Loucy (cell line): ENCODE results near the gene GDNF.

Experiments used
- EZH2phosphoT487 ChIP-seq: fragments of 200-600 bp; IDR thresholded peaks from 2 replicates; pipeline ENCODE4 v1.6.1; 2018; ENCODE audit warnings: antibody characterized with exemption, mild to moderate bottlenecking, moderate library complexity, borderline replicate concordance
- TF ChIP-seq, protein P1 (sequence below): fragments of 200-600 bp; sonication (generic); conservative IDR thresholded peaks from 2 replicates; pipeline ENCODE4 v1.5.1; 2014; ENCODE audit warnings: mild to moderate bottlenecking, antibody characterized with exemption, low read length

DNA sequence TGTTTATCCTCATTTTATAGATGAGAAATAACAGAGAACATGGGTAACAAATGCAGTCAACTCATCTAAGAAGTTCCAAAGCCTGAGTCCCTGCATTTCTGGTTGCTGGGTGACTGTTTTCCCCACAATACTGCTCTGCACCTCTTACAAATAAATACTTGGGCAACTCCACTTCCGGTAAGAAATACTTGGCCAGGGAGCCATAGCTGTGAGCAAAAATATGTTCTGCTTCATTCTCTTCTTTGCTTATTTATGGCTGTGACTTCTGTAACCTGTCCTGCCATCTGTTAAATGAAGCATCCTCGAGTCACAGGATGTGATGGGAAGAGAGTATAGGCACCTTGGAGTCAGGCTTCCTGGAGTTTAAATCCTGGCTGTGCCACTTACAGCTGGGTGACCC lies 49.9 kb downstream of the GDNF start:
- TF ChIP-seq, protein P1, sequence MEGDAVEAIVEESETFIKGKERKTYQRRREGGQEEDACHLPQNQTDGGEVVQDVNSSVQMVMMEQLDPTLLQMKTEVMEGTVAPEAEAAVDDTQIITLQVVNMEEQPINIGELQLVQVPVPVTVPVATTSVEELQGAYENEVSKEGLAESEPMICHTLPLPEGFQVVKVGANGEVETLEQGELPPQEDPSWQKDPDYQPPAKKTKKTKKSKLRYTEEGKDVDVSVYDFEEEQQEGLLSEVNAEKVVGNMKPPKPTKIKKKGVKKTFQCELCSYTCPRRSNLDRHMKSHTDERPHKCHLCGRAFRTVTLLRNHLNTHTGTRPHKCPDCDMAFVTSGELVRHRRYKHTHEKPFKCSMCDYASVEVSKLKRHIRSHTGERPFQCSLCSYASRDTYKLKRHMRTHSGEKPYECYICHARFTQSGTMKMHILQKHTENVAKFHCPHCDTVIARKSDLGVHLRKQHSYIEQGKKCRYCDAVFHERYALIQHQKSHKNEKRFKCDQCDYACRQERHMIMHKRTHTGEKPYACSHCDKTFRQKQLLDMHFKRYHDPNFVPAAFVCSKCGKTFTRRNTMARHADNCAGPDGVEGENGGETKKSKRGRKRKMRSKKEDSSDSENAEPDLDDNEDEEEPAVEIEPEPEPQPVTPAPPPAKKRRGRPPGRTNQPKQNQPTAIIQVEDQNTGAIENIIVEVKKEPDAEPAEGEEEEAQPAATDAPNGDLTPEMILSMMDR = no peak
- TF ChIP-seq EZH2phosphoT487 = no peak
